Gastrocnemius medialis (tissue), 4 donors: Measurements from ENCODE around the gene CLSTN2. TPM values are rescaled to one million over a fixed set of nuclear protein-coding genes. Genes with fewer than 3 reads are reported as not detected.

Experiments
- ATAC-seq, 2 donors: fragments of 150-250 bp; one replicate each; pipeline ENCODE4 v1.9.1; 2016
- DNase-seq, 2 donors: peaks; one replicate each; pipeline ENCODE4 v3.0.0-alpha.2; 2019
- H3K27ac ChIP-seq, 4 donors: fragments of 200-600 bp; sonication (generic); 1 replicate in 1 of 4; 2 replicates in 3 of 4; pipeline ENCODE4 v1.5.1; 2016 to 2018; ENCODE audit warnings: mild to moderate bottlenecking in 2 of 4, moderate library complexity in 1 of 4
- H3K27me3 ChIP-seq, 3 donors: fragments of 200-600 bp; sonication (generic) in 2 of 3; 1 replicate in 1 of 3; 2 replicates in 2 of 3; pipeline versions ENCODE4 v1.5.1 to v1.6.0; 2016 to 2019; ENCODE audit warnings: mild to moderate bottlenecking in 1 of 3, moderate library complexity in 1 of 3
- H3K36me3 ChIP-seq, 2 donors: fragments of 200-600 bp; sonication (generic) in 1 of 2; one replicate each; pipeline ENCODE4 v1.5.1; 2017 to 2018
- H3K4me1 ChIP-seq, 2 donors: fragments of 200-600 bp; sonication (generic) in 1 of 2; one replicate each; pipeline ENCODE4 v1.5.1; 2016 to 2017; ENCODE audit warnings: mild to moderate bottlenecking in 2 of 2
- H3K4me3 ChIP-seq, 4 donors: fragments of 200-600 bp; sonication (generic) in 3 of 4; 1 replicate in 1 of 4; 2 replicates in 3 of 4; pipeline ENCODE4 v1.5.1; 2016 to 2019; ENCODE audit warnings: mild to moderate bottlenecking in 2 of 4
- H3K9me3 ChIP-seq, 3 donors: fragments of 200-600 bp; sonication (generic) in 2 of 3; 1 replicate in 1 of 3; 2 replicates in 2 of 3; pipeline ENCODE4 v1.5.1; 2016 to 2019
- CTCF ChIP-seq, 5 experiments: fragments of 450-650 bp in 3 of 5; fragments of 200-600 bp in 2 of 5; sonication (generic) in 2 of 5; IDR thresholded peaks in 4 of 5; conservative IDR thresholded peaks in 1 of 5; 1 replicate in 4 of 5; 2 replicates in 1 of 5; pipeline ENCODE4 v1.5.1; 2016 to 2019; ENCODE audit warnings: antibody characterized with exemption in 5 of 5, mild to moderate bottlenecking in 3 of 5, moderate library complexity in 3 of 5
- POLR2A ChIP-seq, 2 donors: fragments of 450-650 bp; IDR thresholded peaks; one replicate each; pipeline ENCODE4 v1.6.1; 2017; ENCODE audit warnings: antibody characterized with exemption in 2 of 2, mild to moderate bottlenecking in 2 of 2, moderate library complexity in 2 of 2
- in situ Hi-C, 4 donors: fragments of 200-750 bp; cut with MboI; loops; one replicate each; pipeline versions ENCODE4 v1.15.0 to v1.8.0; 2017; ENCODE audit warnings: low sequenced_read_pairs in 4 of 4
- intact Hi-C: fragments of 100-400 bp; cut with DNase I; formaldehyde crosslinking; loops from one replicate; pipeline ENCODE4 v1.15.1; 2023; ENCODE audit warnings: low total_unique reads
- total RNA-seq, 4 donors: library from RNA; depleted of rRNA; stranded (reverse); fragments of >200 nt; gene quantifications; one replicate each; pipeline versions ENCODE4 v1.1.0 to v1.2.3, GENCODE V29; 2016

CLSTN2 gene
- total RNA-seq, 4 donors from 2014 or later: 1.1 to 4.9 (median 4.0) TPM

GRCh38 chr3:140056047-140056446 is 121.1 kb downstream of the CLSTN2 start:
- H3K4me3 ChIP-seq: no peak overlapping the region
- no peaks in the 10 kb centered on the region for H3K27me3 ChIP-seq
- H3K4me1 ChIP-seq: no peaks in the 10 kb centered on the region
- intact Hi-C loops: no loop called here
- DNase-seq: no peak
- no peak for ATAC-seq
- no peaks in the 10 kb centered on the region for H3K36me3 ChIP-seq
- H3K27ac ChIP-seq: no peak overlapping the region
- no peak for TF ChIP-seq POLR2A (IDR thresholded peaks at IDR 0.05)
- TF ChIP-seq CTCF (IDR thresholded peaks at IDR 0.05 in 4 of 5, conservative IDR thresholded peaks at IDR 0.05 in 1 of 5): no peak
- in situ Hi-C loops: no loop called here
- H3K9me3 ChIP-seq: no peaks in the 10 kb centered on the region

DNA sequence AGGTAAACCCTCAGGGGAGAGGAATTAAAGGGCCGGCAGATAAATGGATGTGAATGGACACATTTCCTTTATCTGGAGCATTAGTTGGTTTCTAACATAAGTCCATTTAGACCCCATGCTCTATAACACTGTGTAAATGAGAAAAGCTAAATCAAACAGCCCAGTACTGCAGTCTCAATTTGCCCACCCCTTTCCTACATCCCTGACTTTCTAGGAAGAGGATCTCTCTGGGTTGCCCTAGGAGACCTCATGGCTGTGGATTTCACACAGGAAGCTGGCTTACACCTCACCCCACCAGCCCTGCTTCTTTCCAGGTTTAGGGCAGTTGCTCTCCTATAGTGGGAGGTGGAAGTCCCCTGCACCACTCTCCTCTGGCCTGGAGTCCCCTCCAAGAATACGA is 126.2 kb downstream of the CLSTN2 start:
- intact Hi-C loops: no loop called here
- Histone ChIP-seq H3K4me3 (no peak overlapping the region), H3K4me1 (no peaks in the 10 kb centered on the region), H3K9me3 (no peaks in the 10 kb centered on the region), H3K27ac (no peak overlapping the region), H3K36me3 (no peaks in the 10 kb centered on the region), H3K27me3 (no peaks in the 10 kb centered on the region)
- DNase-seq (no peak), ATAC-seq (no peak)
- TF ChIP-seq CTCF (IDR thresholded peaks at IDR 0.05 in 4 of 5, conservative IDR thresholded peaks at IDR 0.05 in 1 of 5): no peak
- no peak for TF ChIP-seq POLR2A (IDR thresholded peaks at IDR 0.05)
- in situ Hi-C loops: no loop called here

GRCh38 chr3:140062461-140062860 is 127.5 kb downstream of the CLSTN2 start:
- Histone ChIP-seq H3K4me3 (no peak overlapping the region), H3K4me1 (no peaks in the 10 kb centered on the region), H3K27ac (no peak overlapping the region), H3K27me3 (no peaks in the 10 kb centered on the region), H3K9me3 (no peaks in the 10 kb centered on the region), H3K36me3 (no peaks in the 10 kb centered on the region)
- DNase-seq (no peak), ATAC-seq (no peak)
- TF ChIP-seq POLR2A (IDR thresholded peaks at IDR 0.05) (no peak), CTCF (IDR thresholded peaks at IDR 0.05 in 4 of 5, conservative IDR thresholded peaks at IDR 0.05 in 1 of 5) (no peak)
- intact Hi-C loops (no loop called here), in situ Hi-C loops (no loop called here)

DNA sequence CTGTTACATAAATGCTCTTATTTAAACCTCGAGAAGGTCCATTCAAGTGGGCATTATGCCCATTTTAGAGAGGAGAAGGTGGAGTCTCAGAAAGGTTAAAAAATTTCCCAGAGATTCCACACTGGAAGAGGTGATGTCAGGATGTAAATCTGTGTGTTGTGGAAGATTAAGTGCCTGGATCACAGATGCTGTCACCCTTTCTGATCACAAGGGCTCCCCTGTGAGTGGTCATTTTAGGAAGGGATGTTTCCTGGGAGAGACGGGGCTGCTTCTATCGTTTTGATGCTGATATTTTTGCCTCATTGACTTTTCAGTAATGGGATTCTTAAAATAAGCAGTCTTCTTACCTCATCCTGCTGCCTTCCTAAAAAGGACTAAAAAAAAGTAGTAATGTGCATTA is 132.5 kb downstream of the CLSTN2 start:
- in situ Hi-C loops: no loop called here
- Histone ChIP-seq H3K27me3 (no peaks in the 10 kb centered on the region), H3K4me3 (no peak overlapping the region), H3K9me3 (no peaks in the 10 kb centered on the region), H3K4me1 (no peaks in the 10 kb centered on the region), H3K27ac (no peak overlapping the region), H3K36me3 (no peaks in the 10 kb centered on the region)
- no peak for ATAC-seq
- DNase-seq: no peak
- intact Hi-C loops: no loop called here
- TF ChIP-seq POLR2A (IDR thresholded peaks at IDR 0.05) (no peak), CTCF (IDR thresholded peaks at IDR 0.05 in 4 of 5, conservative IDR thresholded peaks at IDR 0.05 in 1 of 5) (no peak)

GRCh38 chr3:140068494-140069017 is 133.6 kb downstream of the CLSTN2 start:
- no peaks in the 10 kb centered on the region for H3K36me3 ChIP-seq
- TF ChIP-seq POLR2A (IDR thresholded peaks at IDR 0.05) (no peak), CTCF (IDR thresholded peaks at IDR 0.05 in 4 of 5, conservative IDR thresholded peaks at IDR 0.05 in 1 of 5) (no peak)
- no peak overlapping the region for H3K4me3 ChIP-seq
- in situ Hi-C loops: no loop called here
- ATAC-seq: no peak
- no peaks in the 10 kb centered on the region for H3K27me3 ChIP-seq
- intact Hi-C loops: no loop called here
- no peaks in the 10 kb centered on the region for H3K9me3 ChIP-seq
- no peaks in the 10 kb centered on the region for H3K4me1 ChIP-seq
- DNase-seq: no peak
- no peak overlapping the region for H3K27ac ChIP-seq
